ENCODE data around the gene CANX.
"Not testable (repeated sequence)": the region's sequence is repeated elsewhere in the genome, so short reads cannot be mapped to it uniquely, and the experiment has no call there.

The CANX gene

DNA sequence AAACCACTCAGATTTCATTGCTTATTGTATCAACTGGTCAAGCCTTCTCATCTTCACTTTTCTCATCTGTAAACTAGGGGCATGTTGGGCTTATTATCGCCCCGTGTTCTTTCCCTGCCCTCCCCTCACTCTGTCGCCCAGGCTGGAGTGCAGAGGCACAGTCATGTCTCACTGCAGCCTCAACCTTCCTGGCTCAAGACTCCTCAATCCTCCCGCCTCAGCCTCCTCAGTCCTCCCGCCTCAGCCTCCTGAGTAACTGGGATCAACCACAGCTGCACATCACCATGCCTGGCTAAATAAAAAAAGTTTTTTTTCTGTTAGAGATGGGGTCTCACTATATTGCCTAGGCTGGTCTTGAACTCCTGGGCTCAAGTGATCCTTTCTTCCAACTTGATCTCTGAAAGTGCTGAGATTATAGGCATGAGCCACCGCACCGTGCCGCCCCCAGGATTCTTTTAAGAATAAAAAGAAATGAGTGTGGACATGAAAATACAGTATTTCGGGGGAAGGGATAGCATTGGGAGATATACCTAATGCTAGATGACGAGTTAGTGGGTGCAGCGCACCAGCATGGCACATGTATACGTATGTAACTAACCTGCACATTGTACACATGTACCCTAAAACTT lies 35.9 kb downstream of the CANX start:
- TF ChIP-seq POLR2A (IDR thresholded peaks at IDR 0.05; ENCODE audit: extremely low read depth, insufficient read length), result no peak
- TF ChIP-seq, protein P1, sequence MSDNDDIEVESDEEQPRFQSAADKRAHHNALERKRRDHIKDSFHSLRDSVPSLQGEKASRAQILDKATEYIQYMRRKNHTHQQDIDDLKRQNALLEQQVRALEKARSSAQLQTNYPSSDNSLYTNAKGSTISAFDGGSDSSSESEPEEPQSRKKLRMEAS (IDR thresholded peaks at IDR 0.05; ENCODE audit: low read depth, low read length), result no peak
- no peak for TF ChIP-seq MYC (IDR thresholded peaks at IDR 0.05; ENCODE audit: low read depth, low read length)
- peak overlapping the region; percentile 95 for H3K4me3 ChIP-seq (ENCODE audit: low read depth, low read length)
- no peak for DNase-seq (ENCODE audit: low read depth)

DNA sequence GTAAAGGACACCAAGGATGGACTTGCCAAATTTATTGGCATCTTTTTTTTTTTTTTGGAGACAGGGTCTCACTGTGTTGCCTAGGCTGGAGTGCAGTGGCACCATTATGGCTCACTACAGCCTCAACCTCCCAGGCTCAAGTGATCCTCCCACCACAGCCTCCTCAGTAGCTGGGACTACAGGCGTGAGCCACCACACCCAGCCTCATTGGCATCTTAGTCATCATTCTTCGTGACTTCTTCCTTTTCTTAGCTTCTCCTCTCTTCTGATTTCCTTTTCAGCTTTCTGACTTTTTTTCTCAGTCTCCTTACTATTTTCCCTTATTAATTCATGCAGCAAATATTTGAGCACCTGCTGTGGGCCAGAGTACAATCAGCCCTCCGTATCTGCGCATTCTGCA lies 40.0 kb downstream of the CANX start:
- DNase-seq (ENCODE audit: low read depth), result no peak
- TF ChIP-seq, protein P1 (IDR thresholded peaks at IDR 0.05; ENCODE audit: low read depth, low read length), result no peak
- TF ChIP-seq POLR2A (IDR thresholded peaks at IDR 0.05; ENCODE audit: extremely low read depth, insufficient read length) (no peak), MYC (IDR thresholded peaks at IDR 0.05; ENCODE audit: low read depth, low read length) (no peak)
- TF ChIP-seq, protein P2, sequence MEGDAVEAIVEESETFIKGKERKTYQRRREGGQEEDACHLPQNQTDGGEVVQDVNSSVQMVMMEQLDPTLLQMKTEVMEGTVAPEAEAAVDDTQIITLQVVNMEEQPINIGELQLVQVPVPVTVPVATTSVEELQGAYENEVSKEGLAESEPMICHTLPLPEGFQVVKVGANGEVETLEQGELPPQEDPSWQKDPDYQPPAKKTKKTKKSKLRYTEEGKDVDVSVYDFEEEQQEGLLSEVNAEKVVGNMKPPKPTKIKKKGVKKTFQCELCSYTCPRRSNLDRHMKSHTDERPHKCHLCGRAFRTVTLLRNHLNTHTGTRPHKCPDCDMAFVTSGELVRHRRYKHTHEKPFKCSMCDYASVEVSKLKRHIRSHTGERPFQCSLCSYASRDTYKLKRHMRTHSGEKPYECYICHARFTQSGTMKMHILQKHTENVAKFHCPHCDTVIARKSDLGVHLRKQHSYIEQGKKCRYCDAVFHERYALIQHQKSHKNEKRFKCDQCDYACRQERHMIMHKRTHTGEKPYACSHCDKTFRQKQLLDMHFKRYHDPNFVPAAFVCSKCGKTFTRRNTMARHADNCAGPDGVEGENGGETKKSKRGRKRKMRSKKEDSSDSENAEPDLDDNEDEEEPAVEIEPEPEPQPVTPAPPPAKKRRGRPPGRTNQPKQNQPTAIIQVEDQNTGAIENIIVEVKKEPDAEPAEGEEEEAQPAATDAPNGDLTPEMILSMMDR (IDR thresholded peaks at IDR 0.05; ENCODE audit: low read depth, low read length), result no peak
- no peak overlapping the region for H3K4me3 ChIP-seq (ENCODE audit: low read depth, low read length)

DNA sequence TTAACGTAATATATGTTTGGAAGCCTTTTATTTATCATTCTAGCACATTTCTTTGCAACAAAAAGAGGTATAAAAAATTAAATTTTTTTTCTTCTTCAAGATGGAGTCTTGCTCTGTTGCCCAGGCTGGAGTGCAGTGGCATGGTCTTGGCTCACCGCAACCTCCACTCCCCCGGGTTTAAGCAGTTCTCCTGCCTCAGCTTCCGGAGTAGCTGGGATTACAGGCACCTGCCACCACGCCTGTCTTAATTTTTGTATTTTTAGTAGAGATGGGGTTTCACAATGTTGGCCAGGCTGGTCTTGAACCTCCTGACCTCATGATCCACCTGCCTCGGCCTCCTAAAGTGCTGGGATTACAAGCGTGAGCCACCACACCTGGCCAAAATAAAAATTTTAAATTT lies 45.3 kb downstream of the CANX start:
- not testable (repeated sequence) for H3K4me3 ChIP-seq (ENCODE audit: low read depth, low read length)
- peak; percentile 47 for DNase-seq (ENCODE audit: low read depth)

DNA sequence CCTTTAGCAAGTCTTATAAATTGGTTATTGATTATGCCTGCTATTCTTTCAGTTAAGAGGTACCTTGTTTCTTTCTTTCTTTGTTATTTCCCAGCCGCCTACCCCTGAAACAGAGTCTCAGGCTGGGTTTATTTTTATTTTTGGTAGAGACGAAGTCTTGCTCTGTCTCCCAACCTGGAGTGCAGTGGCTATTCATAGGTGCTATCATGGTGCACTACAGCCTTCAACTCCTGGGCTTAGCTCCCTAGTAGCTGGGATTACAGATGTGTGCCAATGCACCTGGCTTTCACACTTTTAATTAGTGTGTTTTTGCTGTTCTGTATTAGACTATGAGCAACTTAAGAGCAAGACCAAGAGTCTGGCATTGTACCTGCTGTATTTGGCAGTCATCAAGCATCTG lies 48.1 kb downstream of the CANX start:
- no peak for DNase-seq (ENCODE audit: low read depth)
- no peak overlapping the region for H3K4me3 ChIP-seq (ENCODE audit: low read depth, low read length)
- TF ChIP-seq MYC (IDR thresholded peaks at IDR 0.05; ENCODE audit: low read depth, low read length) (no peak), POLR2A (IDR thresholded peaks at IDR 0.05; ENCODE audit: extremely low read depth, insufficient read length) (no peak)
- TF ChIP-seq, protein P1 (IDR thresholded peaks at IDR 0.05; ENCODE audit: low read depth, low read length), result no peak
- TF ChIP-seq, protein P2 (IDR thresholded peaks at IDR 0.05; ENCODE audit: low read depth, low read length), result no peak

DNA sequence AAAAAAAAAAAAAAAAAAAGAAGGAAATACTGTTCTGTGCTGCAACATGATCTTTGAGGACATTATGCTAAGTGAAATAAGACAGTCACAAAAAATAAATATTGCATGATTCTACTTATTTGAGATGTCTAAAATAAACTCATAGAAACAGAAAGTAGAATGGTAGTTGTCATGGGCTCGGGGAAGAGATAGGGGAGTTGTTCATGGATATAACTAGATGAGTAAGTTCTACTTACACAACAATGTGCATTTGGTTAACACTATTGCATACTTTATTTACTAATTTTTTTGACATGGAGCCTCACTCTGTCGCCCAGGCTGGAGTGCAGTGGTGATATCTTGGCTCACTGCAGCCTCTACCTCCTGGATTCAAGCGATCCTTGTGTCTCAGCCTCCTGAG lies 49.0 kb downstream of the CANX start:
- TF ChIP-seq, protein P1 (IDR thresholded peaks at IDR 0.05; ENCODE audit: low read depth, low read length), result no peak
- TF ChIP-seq POLR2A (IDR thresholded peaks at IDR 0.05; ENCODE audit: extremely low read depth, insufficient read length), result no peak
- TF ChIP-seq MYC (IDR thresholded peaks at IDR 0.05; ENCODE audit: low read depth, low read length), result no peak
- TF ChIP-seq, protein P2 (IDR thresholded peaks at IDR 0.05; ENCODE audit: low read depth, low read length), result no peak
- H3K4me3 ChIP-seq (ENCODE audit: low read depth, low read length), result no peak overlapping the region
- no peak for DNase-seq (ENCODE audit: low read depth)

DNA sequence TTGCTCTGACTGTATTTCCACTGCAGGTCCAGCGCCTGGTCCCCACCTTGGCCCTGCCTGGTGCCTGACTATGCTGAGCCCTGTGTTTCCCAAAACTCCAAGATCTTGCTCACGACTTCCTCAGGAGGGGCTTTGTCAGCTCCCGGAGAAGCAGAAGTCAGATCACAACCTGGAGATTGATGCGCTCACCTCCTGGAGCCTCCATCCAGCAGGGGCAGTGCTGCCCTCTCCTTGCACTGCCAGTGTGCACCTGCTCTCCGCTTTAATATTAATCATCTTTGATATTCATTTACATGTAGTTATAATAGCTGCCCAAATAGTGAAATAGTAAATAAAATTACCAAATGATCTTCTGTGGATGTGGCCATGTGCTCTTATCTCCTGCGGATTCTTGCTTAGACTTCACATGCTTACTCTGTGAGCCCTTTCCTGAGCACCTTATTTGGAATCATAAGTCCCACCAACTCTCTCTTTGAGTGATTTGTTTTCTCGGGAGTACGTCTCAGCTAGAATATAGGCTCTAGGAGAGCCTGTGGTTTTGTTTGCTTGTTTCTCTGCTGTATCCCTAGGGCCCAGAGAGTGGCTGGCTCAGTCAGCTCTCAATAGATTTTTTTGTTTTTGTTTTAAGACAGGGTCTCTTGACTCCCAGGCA lies 51.2 kb downstream of the CANX start:
- no peak for TF ChIP-seq MYC (IDR thresholded peaks at IDR 0.05; ENCODE audit: low read depth, low read length)
- TF ChIP-seq, protein P2 (IDR thresholded peaks at IDR 0.05; ENCODE audit: low read depth, low read length), result peak; percentile 3
- DNase-seq (ENCODE audit: low read depth), result no peak
- no peak overlapping the region for H3K4me3 ChIP-seq (ENCODE audit: low read depth, low read length)

DNA sequence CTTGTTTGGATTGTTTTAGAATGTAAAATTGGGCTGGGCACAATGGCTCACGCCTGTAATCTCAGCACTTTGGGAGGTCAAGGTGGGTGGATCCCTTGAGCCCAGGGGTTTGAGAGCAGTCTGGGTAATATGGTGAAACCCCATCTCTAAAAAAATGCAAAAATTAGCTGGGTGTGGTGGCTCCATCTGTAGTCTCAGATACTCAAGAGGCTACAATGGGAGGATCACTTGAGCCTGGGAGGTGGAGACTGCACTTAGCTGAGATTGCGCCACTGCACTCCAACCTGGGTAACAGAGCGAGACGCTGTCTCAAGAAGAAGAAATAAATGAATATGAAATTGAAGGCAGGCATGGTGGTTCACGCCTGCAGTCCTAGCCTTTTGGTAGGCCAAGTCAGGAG lies 55.2 kb downstream of the CANX start:
- no peak for TF ChIP-seq POLR2A (IDR thresholded peaks at IDR 0.05; ENCODE audit: extremely low read depth, insufficient read length)
- TF ChIP-seq, protein P1 (IDR thresholded peaks at IDR 0.05; ENCODE audit: low read depth, low read length), result no peak
- TF ChIP-seq, protein P2 (IDR thresholded peaks at IDR 0.05; ENCODE audit: low read depth, low read length), result no peak
- no peak for TF ChIP-seq MYC (IDR thresholded peaks at IDR 0.05; ENCODE audit: low read depth, low read length)
- no peak for DNase-seq (ENCODE audit: low read depth)
- no peak overlapping the region for H3K4me3 ChIP-seq (ENCODE audit: low read depth, low read length)

All from NB4 (cell line).